ENCODE measurements around the gene NSMCE4A.
"Not testable (repeated sequence)": the region's sequence is repeated elsewhere in the genome, so short reads cannot be mapped to it uniquely, and the experiment has no call there.

Gene NSMCE4A

DNA sequence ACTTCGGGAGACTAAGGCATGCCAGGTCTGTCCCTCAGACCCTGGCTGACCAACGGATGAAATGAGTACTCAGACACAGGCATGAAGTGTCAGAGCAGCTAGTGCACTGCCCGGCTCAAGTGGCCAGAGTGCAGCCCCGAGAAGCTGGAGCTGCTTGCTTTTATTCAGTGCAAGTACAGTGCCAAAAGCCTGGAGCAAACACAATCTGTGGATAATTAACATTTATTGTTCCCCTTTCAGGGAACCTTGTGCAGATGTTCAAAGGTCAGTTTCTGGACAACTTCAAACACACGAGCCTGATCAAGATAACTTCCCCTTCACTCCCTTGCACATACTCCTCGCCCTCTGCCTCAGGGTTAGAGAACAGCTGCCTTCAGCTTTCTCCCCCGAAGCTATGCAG lies 39.3 kb downstream of the NSMCE4A start:
- DNase-seq (ENCODE audit: low read depth), result no peak

DNA sequence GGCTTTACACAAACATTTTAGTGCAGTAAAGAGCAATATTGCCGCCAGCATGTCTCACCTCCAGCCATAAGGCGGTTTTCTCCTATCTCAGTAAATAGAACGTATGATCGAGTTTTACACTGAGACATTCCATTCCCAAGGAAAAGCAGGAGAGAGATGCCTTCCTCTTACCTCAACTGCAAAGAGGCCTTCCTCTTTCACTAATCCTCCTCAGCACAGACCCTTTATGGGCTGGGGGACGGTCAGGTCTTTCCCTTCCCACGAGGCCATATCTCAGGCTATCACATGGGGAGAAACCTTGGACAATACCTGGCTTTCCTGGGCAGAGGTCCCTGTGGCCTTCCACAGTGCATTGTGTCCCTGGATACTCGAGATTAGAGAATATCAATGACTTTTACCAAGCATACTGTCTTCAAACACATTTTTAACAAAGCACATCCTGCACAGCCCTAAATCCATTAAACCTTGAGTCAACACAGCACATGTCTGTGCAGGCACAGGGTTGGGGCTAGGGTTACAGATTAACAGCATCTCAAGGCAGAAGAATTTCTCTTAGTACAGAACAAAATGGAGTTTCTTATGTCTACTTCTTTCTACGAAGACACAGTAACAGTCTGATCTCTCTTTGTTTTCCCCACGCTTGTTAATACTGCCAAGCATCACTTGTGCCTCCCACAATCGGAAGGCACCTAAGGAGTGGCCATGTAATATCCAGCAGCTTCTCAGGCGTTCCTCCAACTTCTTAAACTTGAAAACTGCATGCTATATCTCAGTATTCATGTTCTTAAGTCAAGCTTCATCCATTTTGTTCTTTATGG lies 44.5 kb downstream of the NSMCE4A start:
- not testable (repeated sequence) for DNase-seq (ENCODE audit: low read depth)

DNA sequence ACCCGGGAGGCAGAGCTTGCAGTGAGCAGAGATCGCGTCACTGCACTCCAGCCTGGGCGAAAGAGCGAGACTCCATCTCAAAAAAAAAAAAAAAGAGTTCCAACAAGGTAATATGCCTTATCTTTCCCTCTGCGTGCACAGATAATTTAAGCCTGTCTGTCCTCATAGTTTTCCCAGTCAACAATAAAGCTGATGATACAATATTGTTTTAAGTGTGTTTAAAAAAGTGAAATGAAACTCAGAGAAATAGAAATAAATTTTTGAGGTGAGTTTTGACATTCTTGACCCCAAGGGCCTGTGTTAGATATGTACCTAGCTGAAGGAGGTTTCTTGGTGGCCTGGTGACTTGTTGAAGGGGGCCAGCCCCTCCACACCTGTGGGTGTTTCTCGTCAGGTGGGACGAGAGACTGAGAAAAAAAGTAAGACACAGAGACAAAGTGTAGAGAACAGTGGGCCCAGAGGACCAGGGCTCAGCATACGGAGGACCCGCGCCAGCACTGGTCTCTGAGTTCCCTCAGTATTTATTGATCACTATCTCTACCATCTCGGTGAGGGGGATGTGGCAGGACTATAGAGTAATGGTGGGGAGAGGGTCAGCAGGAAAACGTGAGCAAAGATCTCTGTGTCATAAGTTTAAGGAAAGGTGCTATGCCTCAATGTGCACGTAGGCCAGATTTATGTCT lies 45.3 kb downstream of the NSMCE4A start:
- not testable (repeated sequence) for DNase-seq (ENCODE audit: low read depth)

DNA sequence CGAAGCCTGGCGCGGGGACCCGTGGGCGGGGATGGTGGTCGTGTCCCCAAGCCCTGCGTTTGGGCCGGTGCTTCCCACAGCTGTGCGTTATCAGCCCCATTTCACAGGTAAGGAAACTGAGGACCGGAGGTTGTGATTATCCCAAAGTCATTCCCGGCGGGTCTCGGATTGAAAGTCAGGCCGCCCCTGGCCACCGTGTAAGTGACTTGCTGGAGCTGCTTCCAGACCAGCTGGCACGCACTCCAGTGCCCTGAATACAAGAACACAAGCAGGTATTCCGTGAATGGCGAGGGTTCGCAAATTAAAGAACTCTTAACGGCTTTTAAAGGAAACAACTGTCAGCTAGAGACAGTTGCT lies 46.5 kb downstream of the NSMCE4A start:
- DNase-seq (ENCODE audit: low read depth), result no peak

DNA sequence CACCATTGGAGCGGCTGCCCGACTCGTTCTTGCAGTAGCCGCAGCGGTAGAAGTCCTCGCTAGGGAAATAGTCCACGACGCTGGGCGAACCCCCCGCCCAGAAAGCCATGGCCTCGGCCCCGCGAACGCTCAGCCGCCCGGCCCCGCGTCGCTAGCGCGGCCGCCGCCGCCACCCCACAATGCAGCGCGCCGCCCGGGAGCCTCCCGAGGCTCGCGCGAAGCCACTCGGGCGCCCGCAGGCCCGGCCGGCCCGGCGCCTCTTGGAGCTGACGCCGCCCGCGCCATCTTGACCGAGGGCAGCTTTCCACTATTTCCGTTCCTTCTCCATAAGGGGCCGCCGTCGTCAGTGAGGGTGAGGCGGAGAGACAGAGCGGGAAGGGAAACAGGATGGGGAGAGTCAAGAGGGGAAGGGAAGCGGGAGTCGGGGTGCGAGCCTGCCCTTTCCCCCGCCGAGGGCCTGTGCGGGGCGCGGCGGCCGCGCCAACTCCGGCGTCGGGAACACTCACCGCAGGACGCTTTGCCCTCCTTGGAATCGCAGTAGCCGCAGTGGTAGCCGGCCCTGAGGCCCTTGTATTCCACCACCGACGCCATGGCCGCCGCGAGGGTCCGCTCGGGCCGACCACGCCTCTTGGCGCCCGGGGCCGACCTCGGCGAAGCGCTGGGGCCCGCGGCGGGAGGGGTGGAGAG lies 47.0 kb downstream of the NSMCE4A start, which contains the start of gene ATE1:
Gene ATE1, minus strand, starts transcription at position 191 of the 687 bp plus-strand sequence. Its CDS starts 82 bp downstream, at position 109.
- DNase-seq (ENCODE audit: low read depth), result peak; percentile 90

DNA sequence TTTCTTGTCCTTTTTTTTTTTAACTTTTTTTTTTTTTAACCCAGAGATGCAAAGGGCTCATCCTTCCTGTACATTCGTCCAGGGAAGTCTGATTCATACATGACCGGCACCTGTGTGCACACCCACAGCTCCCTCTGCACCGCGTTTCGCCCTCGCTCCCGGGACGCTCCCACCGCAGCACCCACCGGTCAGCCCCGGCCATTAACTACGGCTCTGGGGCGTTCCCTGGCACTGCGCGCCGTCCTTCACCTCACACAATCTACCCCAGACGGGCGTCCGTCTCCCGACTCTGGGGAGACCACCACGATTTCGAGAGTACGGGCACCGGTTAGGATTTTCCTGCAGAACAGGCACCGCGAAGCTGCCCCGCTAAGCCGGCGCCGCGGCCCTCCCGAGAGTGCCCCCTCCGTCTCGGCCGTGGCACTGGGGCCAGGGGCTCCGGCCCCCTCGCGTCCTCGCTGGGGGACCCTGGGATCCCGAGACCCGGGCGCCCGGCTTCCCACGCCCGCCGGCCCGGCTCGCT lies 47.6 kb downstream of the NSMCE4A start:
- peak; percentile 47 for DNase-seq (ENCODE audit: low read depth)

DNA sequence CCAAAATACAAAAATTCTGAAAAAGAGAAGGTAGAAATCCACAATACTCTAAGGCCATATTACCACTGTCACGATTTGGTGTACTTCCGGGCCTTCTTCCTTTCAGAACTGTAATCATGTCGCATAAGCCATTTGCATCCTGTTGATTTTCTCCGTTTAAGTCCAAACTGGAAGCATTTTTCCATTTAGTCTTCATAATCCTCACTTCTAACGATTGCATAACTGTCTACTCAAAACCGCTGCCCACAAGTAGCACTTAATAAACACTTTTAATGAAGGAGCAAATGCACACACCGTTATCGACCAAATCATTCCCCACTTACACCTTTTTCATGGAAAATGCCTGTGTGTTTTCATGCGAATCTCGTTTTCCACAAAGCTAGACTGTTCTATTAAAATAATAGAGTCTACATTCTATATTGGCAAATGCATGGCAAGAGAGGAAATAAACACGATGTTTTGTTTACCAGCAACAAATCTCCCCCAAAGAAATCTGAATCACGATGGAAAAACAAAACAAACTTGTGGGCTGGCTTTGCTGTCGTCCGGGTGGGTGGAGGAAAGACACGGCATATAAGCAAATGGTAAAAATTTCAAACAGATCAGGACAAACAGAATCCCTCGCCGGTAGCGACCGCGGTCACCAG lies 48.2 kb downstream of the NSMCE4A start:
- peak; percentile 39 for DNase-seq (ENCODE audit: low read depth)

DNA sequence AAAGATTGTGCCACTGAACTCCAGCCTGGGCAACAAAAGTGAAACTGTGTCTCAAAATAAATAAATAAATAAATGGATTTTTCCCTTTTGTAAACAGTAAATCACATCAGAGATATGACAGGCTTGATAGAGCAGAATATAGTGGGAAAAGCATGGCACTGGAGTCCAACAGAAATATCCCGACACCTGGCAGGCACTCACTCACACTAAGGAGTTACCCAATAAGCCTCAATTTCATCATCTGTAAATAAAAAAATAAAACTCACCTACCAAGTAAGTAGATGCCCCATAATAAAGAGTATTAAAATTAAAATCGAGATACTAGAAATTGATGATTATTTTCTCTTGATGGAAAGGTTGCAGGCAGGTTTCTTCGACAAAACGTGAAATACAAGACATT lies 48.9 kb downstream of the NSMCE4A start:
- DNase-seq (ENCODE audit: low read depth), result no peak

DNA sequence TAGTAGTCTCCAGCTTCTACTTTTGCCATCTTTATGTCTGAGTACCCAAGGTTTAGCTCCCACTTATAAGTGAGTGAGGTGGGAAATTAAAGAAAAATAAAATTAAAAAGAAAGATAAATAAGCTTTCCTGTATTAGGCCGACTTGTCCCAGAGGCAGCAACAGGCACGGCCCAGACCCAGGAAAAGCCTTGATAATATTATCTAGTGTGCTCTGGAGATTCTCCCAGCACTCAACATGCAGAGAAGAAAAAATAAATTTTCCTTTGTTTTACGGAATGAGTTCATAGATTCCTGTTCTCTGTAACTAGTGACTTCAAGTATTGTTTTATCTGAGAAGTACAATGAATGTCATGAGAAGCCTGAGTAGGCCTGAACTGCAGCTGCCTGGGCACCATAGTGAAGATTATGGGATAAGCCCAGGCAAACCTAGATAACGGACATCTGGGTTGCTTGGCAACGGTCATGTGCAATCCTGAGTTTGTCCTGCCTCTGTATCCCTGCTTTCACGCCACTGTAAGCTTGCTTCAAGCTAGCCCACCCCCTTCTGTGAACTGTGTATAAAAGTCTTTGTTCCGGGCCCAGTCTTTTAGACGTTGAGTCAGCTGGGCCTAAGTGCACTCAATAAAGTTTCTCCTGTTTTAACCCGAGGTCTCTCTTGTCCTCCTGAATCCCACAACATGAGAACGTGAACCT lies 53.6 kb downstream of the NSMCE4A start:
- DNase-seq (ENCODE audit: low read depth), result peak; percentile 79

DNA sequence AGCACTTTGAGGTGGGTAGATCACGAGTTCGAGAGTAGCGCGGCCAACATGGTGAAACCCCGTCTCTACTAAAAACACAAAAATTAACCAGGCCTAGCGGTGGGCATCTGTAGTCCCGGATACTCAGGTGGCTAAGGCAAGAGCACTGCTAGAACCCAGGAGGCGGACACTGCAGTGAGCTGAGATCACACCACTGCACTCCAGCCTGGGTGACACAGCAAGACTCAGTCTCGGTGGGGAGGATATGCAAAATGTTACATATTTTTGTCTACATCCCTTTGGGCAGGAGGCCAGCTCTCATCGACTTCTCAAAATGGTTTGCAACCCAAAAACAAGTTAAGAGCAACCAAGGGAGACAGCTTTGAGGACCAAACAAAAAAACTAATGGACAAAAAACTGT lies 55.4 kb downstream of the NSMCE4A start:
- no peak for DNase-seq (ENCODE audit: low read depth)

DNA sequence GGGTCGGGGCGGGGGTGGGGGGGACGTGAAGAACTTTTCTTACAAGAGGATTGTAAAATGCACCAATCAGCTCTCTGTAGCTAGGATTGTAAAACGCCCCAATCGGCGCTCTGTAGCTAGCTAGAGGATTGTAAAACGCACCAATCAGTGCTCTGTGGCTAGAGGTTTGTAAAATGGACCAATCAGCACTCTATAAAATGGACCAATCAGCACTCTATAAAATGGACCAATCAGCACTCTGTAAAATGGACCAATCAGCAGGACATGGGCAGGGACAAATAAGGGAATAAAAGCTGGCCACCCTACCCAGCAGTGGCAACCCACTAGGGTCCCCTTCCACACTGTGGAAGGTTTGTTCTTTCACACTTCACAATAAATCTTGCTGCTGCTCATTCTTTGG lies 56.2 kb downstream of the NSMCE4A start:
- DNase-seq (ENCODE audit: low read depth), result not testable (repeated sequence)

DNA sequence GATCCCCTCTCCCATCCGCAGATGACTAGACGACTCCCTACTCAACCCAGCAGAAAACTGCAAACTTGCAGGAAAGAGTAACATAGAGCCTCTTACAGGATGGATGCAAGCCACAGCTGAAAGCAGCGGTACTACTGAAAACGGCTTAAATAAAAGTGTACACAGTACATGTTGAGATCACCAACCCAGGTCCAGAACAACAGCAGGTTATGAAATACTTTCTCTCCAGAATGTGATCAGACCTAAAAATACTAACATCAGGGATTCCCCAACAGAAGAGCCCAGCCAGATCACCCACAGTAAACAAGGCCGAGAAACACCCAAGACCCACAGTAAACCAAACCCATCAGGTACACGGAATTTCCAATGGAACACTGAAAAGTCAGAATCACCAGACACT lies 60.4 kb downstream of the NSMCE4A start:
- DNase-seq (ENCODE audit: low read depth), result peak; percentile 34

DNA sequence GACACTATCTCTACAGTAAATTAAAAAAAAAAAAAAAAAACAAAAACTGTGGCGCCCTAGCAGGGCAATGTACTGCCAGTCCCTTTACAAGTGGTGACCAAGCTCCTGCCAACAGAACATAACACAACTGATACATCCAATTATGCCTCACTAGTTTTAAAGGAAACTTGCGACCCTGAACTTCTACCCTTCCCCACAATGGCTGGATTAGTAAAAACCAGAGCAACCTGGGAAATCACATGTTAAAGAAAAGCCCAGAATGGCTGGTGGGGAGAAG lies 63.7 kb downstream of the NSMCE4A start:
- no peak for DNase-seq (ENCODE audit: low read depth)

DNA sequence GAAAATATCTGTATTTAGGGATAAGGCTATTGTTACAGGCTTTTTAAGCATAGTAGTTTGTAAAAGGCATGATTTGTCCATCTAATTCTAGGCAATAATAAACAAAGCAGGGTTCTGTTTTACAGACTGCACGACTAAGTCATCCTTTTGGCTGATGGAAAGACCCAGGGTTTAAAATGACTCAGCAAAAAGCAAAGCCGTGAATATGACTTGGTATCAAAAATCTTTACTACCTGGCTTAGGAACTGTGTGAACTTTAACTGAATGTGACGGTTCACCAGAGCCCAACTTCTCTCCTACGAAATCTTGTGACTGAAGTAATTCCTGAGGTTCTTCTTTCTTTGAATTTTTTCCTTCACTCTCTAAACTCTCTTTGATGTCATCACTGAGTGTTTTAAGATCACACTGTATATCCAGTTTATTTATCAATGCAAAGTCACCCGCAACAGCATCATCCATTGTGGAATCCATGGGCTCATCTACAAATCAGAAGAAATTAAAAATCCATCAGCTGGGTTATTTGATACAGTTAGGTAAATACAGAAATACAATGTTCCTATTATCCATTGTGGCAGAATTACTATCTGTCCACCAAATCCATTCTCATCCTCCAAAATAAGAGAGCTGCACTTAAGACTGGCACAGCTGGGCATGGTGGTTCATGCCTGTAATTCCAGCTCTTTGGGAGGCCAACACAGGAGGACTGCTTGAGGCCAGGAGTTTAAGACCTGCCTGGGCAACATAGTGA lies 64.2 kb downstream of the NSMCE4A start:
- DNase-seq (ENCODE audit: low read depth), result peak; percentile 60
